Activated naive CD8-positive, alpha-beta T cell treated with anti-CD3 and anti-CD28 coated beads, Interleukin-2, amount 50 U/mL, for 24 hours (primary cell): Measurements from ENCODE around the gene SYNDIG1.
"Not testable (repeated sequence)": the region's sequence is repeated elsewhere in the genome, so short reads cannot be mapped to it uniquely, and the experiment has no call there.

ENCODE experiments used
- ATAC-seq: fragments of 150-1000 bp; cut with Tn5 transposase; one replicate; pipeline ENCODE4 v1.10.0; 2021
- DNase-seq: peaks from one replicate; pipeline ENCODE4 v3.0.0; 2021
- H3K27ac Mint-ChIP-seq: one replicate; pipeline ENCODE4 v1.8.0; 2021; ENCODE audit warnings: mild to moderate bottlenecking, mixed read lengths
- H3K27me3 Mint-ChIP-seq: one replicate; pipeline ENCODE4 v1.8.0; 2021; ENCODE audit warnings: mixed read lengths
- H3K36me3 Mint-ChIP-seq: one replicate; pipeline ENCODE4 v1.8.0; 2021; ENCODE audit warnings: low read depth, mixed read lengths
- H3K4me1 Mint-ChIP-seq: one replicate; pipeline ENCODE4 v1.8.0; 2021; ENCODE audit warnings: mixed read lengths
- H3K4me3 Mint-ChIP-seq: one replicate; pipeline ENCODE4 v1.8.0; 2021; ENCODE audit warnings: mild to moderate bottlenecking, moderate library complexity, mixed read lengths
- H3K9me3 Mint-ChIP-seq: one replicate; pipeline ENCODE4 v1.8.0; 2021; ENCODE audit warnings: mixed read lengths

The SYNDIG1 gene

DNA sequence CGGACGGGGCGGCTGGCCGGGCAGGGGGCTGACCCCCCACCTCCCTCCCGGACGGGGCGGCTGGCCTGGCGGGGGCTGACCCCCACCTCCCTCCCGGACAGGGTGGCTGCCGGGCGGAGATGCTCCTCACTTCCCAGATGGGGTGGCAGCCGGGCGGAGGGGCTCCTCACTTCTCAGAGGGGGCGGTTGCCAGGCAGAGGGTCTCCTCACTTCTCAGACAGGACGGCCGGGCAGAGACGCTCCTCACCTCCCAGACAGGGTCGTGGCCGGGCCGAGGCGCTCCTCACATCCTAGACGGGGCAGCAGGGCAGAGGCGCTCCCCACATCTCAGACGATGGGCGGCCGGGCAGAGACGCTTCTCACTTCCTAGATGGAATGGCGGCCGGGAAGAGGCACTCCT is 156.7 kb downstream of the SYNDIG1 start:
- H3K27me3 Mint-ChIP-seq, H3K27ac Mint-ChIP-seq, H3K36me3 Mint-ChIP-seq, ATAC-seq, H3K4me3 Mint-ChIP-seq, H3K4me1 Mint-ChIP-seq, DNase-seq, H3K9me3 Mint-ChIP-seq: not testable (repeated sequence)

- ATAC-seq (no peak), DNase-seq (no peak)
- Mint-ChIP-seq H3K4me1 (peaks cover 3% of the 10 kb centered on the region), H3K9me3 (no peaks in the 10 kb centered on the region), H3K4me3 (no peak overlapping the region), H3K27ac (no peak overlapping the region), H3K27me3 (no peaks in the 10 kb centered on the region), H3K36me3 (no peaks in the 10 kb centered on the region)
These were observed 157.9 kb downstream of the SYNDIG1 start for GRCh38 chr20:24627291-24627690.

- H3K27me3 Mint-ChIP-seq: no peaks in the 10 kb centered on the region
- H3K4me3 Mint-ChIP-seq: no peak overlapping the region
- H3K4me1 Mint-ChIP-seq: peaks cover 3% of the 10 kb centered on the region
- no peak for ATAC-seq
- H3K9me3 Mint-ChIP-seq: no peaks in the 10 kb centered on the region
- H3K27ac Mint-ChIP-seq: no peak overlapping the region
- H3K36me3 Mint-ChIP-seq: no peaks in the 10 kb centered on the region
- DNase-seq: no peak
These were observed 158.5 kb downstream of the SYNDIG1 start for GRCh38 chr20:24627926-24628325.

DNA sequence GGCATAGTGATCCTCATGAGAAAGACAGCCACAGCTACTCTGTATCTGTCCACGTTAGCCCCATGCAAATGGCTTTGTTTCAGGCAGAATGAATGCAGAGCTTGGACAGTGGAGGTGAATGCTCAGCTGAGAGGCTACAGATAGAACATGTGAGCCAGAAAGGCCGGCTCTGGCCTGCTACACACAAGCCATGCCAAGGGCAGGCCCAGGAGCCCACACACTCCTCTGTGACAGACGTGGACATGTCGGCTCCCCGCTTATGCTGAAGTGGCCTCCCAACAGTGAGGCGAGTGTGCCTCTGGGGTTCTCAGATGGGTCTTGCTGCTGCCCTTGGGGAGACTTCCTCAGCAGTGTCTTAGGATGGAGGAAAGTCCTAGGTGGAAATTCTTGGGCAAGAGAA is 159.6 kb downstream of the SYNDIG1 start:
- Mint-ChIP-seq H3K27me3 (no peaks in the 10 kb centered on the region), H3K36me3 (no peaks in the 10 kb centered on the region), H3K9me3 (no peaks in the 10 kb centered on the region), H3K27ac (no peak overlapping the region), H3K4me3 (no peak overlapping the region), H3K4me1 (peaks cover 3% of the 10 kb centered on the region)
- ATAC-seq (no peak), DNase-seq (no peak)

- ATAC-seq: no peak
- H3K9me3 Mint-ChIP-seq: no peaks in the 10 kb centered on the region
- no peak overlapping the region for H3K27ac Mint-ChIP-seq
- peaks cover 3% of the 10 kb centered on the region for H3K4me1 Mint-ChIP-seq
- DNase-seq: no peak
- no peak overlapping the region for H3K4me3 Mint-ChIP-seq
- no peaks in the 10 kb centered on the region for H3K27me3 Mint-ChIP-seq
- no peaks in the 10 kb centered on the region for H3K36me3 Mint-ChIP-seq
These were observed 160.2 kb downstream of the SYNDIG1 start for GRCh38 chr20:24629668-24630067.

DNA sequence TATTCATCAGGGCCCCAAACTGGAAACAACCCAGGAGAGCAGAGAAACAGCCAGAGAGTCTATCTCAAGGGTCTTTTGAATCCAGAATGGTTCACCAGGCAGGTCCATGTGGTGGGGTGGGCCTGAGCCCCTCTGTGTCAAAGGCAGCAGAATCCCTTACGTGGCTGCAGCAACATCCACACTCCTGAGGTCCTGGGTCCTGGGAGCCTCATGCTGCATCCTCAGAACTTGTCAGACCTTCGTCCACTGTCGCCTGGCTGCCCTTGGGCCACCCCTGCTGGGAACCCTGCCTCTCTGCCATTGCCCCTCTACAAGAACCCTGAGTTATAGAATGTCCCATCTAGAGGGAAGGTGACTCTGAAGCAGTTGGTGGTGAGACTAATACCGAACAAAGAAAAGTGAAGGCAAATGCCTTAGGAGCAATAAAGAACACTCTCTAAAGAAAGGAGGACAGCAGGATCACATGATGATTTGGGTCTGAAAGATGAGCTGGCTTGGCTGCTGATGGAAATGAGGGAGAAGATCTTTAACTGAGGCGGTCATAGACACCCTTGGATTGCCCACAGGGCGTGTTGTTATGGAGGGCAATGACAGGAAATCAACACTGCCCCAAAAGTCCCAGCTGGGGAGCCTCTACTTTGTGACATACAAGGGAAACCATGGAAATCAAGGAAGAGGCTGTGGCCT is 161.2 kb downstream of the SYNDIG1 start:
- Mint-ChIP-seq H3K27ac (no peak overlapping the region), H3K4me3 (no peak overlapping the region), H3K4me1 (peaks cover 3% of the 10 kb centered on the region), H3K36me3 (no peaks in the 10 kb centered on the region), H3K27me3 (no peaks in the 10 kb centered on the region), H3K9me3 (no peaks in the 10 kb centered on the region)
- DNase-seq (no peak), ATAC-seq (no peak)

GRCh38 chr20:24631173-24631505 is 161.7 kb downstream of the SYNDIG1 start:
- Mint-ChIP-seq H3K4me3 (no peak overlapping the region), H3K27me3 (no peaks in the 10 kb centered on the region), H3K36me3 (no peaks in the 10 kb centered on the region), H3K9me3 (no peaks in the 10 kb centered on the region), H3K27ac (no peak overlapping the region), H3K4me1 (peaks cover 3% of the 10 kb centered on the region)
- ATAC-seq (no peak), DNase-seq (no peak)

GRCh38 chr20:24632581-24632980 is 163.2 kb downstream of the SYNDIG1 start:
- ATAC-seq (no peak), DNase-seq (no peak)
- Mint-ChIP-seq H3K27me3 (no peaks in the 10 kb centered on the region), H3K9me3 (no peaks in the 10 kb centered on the region), H3K36me3 (no peaks in the 10 kb centered on the region), H3K4me3 (no peak overlapping the region), H3K4me1 (peaks cover 3% of the 10 kb centered on the region), H3K27ac (no peak overlapping the region)

- no peak for DNase-seq
- Mint-ChIP-seq H3K27me3 (no peaks in the 10 kb centered on the region), H3K4me3 (no peak overlapping the region), H3K36me3 (no peaks in the 10 kb centered on the region), H3K4me1 (peaks cover 3% of the 10 kb centered on the region), H3K27ac (no peak overlapping the region), H3K9me3 (no peaks in the 10 kb centered on the region)
- ATAC-seq: no peak
These were observed 163.6 kb downstream of the SYNDIG1 start for GRCh38 chr20:24633026-24633425.

DNA sequence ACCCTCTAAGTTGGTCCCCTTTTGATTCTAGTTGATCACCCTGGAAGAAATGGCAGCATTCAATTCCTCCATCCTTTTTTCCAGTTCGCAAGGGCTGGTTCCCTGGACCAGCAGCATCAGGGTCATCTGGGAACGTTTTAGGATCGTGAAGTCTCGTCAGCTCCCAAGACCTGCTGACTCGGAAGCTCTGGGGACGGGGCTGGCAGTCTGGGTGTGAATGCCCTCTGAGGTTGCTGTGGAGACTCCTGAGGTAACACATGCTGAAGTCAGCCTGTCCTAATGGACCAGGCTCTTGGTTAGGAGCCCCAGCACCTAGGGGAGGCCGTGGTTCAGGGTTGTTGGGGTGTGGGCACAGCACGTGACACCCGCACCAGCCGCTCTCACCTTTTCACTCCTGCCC is 164.1 kb downstream of the SYNDIG1 start:
- ATAC-seq (no peak), DNase-seq (no peak)
- H3K27me3 Mint-ChIP-seq: no peaks in the 10 kb centered on the region
- no peak overlapping the region for H3K4me3 Mint-ChIP-seq
- peaks cover 3% of the 10 kb centered on the region for H3K4me1 Mint-ChIP-seq
- no peaks in the 10 kb centered on the region for H3K36me3 Mint-ChIP-seq
- H3K27ac Mint-ChIP-seq: no peak overlapping the region
- no peaks in the 10 kb centered on the region for H3K9me3 Mint-ChIP-seq

- Mint-ChIP-seq H3K4me3 (no peak overlapping the region), H3K27ac (no peak overlapping the region), H3K4me1 (no peaks in the 10 kb centered on the region), H3K36me3 (no peaks in the 10 kb centered on the region), H3K27me3 (no peaks in the 10 kb centered on the region), H3K9me3 (no peaks in the 10 kb centered on the region)
- DNase-seq (no peak), ATAC-seq (no peak)
These were observed 165.4 kb downstream of the SYNDIG1 start for GRCh38 chr20:24634855-24635254.

GRCh38 chr20:24636626-24637025 is 167.2 kb downstream of the SYNDIG1 start:
- H3K9me3 Mint-ChIP-seq: no peaks in the 10 kb centered on the region
- H3K36me3 Mint-ChIP-seq: no peaks in the 10 kb centered on the region
- H3K27ac Mint-ChIP-seq: no peak overlapping the region
- DNase-seq (no peak), ATAC-seq (no peak)
- H3K27me3 Mint-ChIP-seq: peaks cover 3% of the 10 kb centered on the region
- no peaks in the 10 kb centered on the region for H3K4me1 Mint-ChIP-seq
- H3K4me3 Mint-ChIP-seq: no peak overlapping the region

DNA sequence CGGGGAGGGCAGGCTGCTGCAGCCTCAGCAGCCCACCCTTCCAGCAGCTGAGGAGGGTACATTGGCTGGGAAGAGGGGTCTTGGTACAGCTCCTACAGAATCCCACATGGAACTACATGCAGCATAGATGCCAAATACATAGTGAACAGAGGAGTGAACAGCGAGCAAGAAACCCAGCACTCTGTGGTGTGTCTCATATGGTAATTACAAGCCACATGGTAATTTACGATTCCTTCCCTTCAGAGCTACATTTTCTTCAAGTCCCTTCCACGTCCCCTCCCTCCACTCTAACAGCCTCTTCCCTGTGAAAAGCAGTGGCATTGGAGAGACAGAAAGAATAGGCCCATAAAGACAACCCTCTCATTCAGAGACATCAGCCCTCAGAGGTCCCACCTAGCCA is 167.7 kb downstream of the SYNDIG1 start:
- no peak for ATAC-seq
- H3K4me1 Mint-ChIP-seq: no peaks in the 10 kb centered on the region
- no peak for DNase-seq
- H3K36me3 Mint-ChIP-seq: no peaks in the 10 kb centered on the region
- no peak overlapping the region for H3K4me3 Mint-ChIP-seq
- H3K27ac Mint-ChIP-seq: no peak overlapping the region
- peaks cover 3% of the 10 kb centered on the region for H3K27me3 Mint-ChIP-seq
- H3K9me3 Mint-ChIP-seq: no peaks in the 10 kb centered on the region

GRCh38 chr20:24637941-24638340 is 168.5 kb downstream of the SYNDIG1 start:
- H3K4me3 Mint-ChIP-seq: no peak overlapping the region
- peaks cover 3% of the 10 kb centered on the region for H3K27me3 Mint-ChIP-seq
- H3K9me3 Mint-ChIP-seq: no peaks in the 10 kb centered on the region
- ATAC-seq (no peak), DNase-seq (no peak)
- H3K36me3 Mint-ChIP-seq: no peaks in the 10 kb centered on the region
- no peaks in the 10 kb centered on the region for H3K4me1 Mint-ChIP-seq
- H3K27ac Mint-ChIP-seq: no peak overlapping the region

- Mint-ChIP-seq H3K36me3 (no peaks in the 10 kb centered on the region), H3K9me3 (no peaks in the 10 kb centered on the region), H3K4me1 (no peaks in the 10 kb centered on the region), H3K4me3 (no peak overlapping the region), H3K27ac (no peak overlapping the region), H3K27me3 (peaks cover 3% of the 10 kb centered on the region)
- DNase-seq (no peak), ATAC-seq (no peak)
These were observed 169.4 kb downstream of the SYNDIG1 start for GRCh38 chr20:24638591-24639548.
